ENCODE results near the gene CX3CR1.

GRCh38 chr3:39250116-39250747 lies 29.6 kb downstream of the CX3CR1 start:
- no peak for TF ChIP-seq ZC3H10 (CRISPR knock-in tag; IDR thresholded peaks at IDR 0.05)
- TF ChIP-seq RARB (CRISPR knock-in tag; IDR thresholded peaks at IDR 0.05) = no peak
- no peak for TF ChIP-seq GLIS3 (CRISPR knock-in tag; IDR thresholded peaks at IDR 0.05)
- no peak for TF ChIP-seq BACH2 (CRISPR knock-in tag; IDR thresholded peaks at IDR 0.05; ENCODE audit: borderline replicate concordance)
- no peak for TF ChIP-seq CREB5 (CRISPR knock-in tag; IDR thresholded peaks at IDR 0.05; ENCODE audit: low read depth)
- no peak for TF ChIP-seq OSR1 (CRISPR knock-in tag; IDR thresholded peaks at IDR 0.05)
- TF ChIP-seq PPARA (CRISPR knock-in tag; IDR thresholded peaks at IDR 0.05; ENCODE audit: borderline replicate concordance) = no peak
- TF ChIP-seq PATZ1 (CRISPR knock-in tag; IDR thresholded peaks at IDR 0.05; ENCODE audit: borderline replicate concordance) = no peak
- no peak for TF ChIP-seq SNAI2 (CRISPR knock-in tag; IDR thresholded peaks at IDR 0.05)
- no peak for TF ChIP-seq ZFP30 (CRISPR knock-in tag; IDR thresholded peaks at IDR 0.05)
